Measurements from ENCODE around the gene OR5D13. TPM values are rescaled to one million over a fixed set of nuclear protein-coding genes. Genes with fewer than 3 reads are reported as not detected.

Gene OR5D13, protein sequence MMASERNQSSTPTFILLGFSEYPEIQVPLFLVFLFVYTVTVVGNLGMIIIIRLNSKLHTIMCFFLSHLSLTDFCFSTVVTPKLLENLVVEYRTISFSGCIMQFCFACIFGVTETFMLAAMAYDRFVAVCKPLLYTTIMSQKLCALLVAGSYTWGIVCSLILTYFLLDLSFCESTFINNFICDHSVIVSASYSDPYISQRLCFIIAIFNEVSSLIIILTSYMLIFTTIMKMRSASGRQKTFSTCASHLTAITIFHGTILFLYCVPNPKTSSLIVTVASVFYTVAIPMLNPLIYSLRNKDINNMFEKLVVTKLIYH
- polyA plus RNA-seq, result not detected

DNA sequence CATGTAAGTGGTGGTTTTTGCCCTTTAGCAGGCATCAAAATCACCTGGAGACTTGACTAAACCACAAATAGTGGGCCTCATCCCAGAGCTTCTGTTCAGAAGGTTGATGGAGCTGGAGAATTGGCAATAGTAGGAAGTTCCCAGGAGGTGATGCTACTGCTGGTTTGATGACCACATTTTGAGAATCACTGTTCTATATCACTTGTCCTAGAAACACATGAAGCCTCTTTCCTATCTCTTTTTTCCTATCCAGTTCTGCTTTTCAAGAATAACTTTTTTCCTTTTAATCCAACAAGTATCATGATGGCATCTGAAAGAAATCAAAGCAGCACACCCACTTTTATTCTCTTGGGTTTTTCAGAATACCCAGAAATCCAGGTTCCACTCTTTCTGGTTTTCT, at the start of gene OR5D13:
TSS of gene OR5D13 (plus strand) at position 301 of the 400 bp plus-strand sequence. CDS start at position 301, 0 bp downstream.
- H3K4me1 Mint-ChIP-seq, result no peaks in the 10 kb centered on the region
- H3K4me3 Mint-ChIP-seq, result no peak within 1 kb of the TSS
- peaks cover 12 to 54% (median 36%) of the 10 kb centered on the region in 6 donors for H3K9me3 Mint-ChIP-seq

DNA sequence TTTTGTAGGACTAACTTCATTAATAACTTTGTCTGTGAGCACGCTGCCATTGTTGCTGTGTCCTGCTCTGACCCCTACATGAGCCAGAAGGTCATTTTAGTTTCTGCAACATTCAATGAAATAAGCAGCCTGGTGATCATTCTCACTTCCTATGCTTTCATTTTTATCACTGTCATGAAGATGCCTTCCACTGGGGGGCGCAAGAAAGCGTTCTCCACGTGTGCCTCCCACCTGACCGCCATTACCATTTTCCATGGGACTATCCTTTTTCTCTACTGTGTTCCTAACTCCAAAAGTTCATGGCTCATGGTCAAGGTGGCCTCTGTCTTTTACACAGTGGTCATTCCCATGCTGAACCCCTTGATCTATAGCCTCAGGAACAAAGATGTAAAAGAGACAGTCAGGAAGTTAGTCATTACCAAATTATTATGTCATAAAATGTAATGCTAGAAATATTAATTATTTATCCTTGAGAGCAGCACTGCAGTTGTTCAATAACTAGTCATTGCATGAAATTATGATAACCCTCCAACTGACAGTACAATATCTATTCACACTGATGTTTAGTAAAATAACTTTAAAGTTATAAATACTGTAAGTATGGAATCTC, 46.4 kb upstream of the OR5D13 start:
- H3K4me1 Mint-ChIP-seq, result no peaks in the 10 kb centered on the region
- no peaks in the 10 kb centered on the region for H3K36me3 Mint-ChIP-seq
- H3K27ac Mint-ChIP-seq, result no peak overlapping the region
- H3K9me3 Mint-ChIP-seq, result peaks cover 2 to 61% (median 22%) of the 10 kb centered on the region in 6 donors
- H3K4me3 Mint-ChIP-seq, result no peak overlapping the region
- H3K27me3 Mint-ChIP-seq (ENCODE audit: low read depth in 3 of 3), result peaks cover 0 to 4% (median 0%) of the 10 kb centered on the region in 3 donors
- DNase-seq, result no peak

More for the DNA sequence above, at the start of gene OR5D13:
- no peaks in the 10 kb centered on the region for H3K36me3 Mint-ChIP-seq
- no peak for DNase-seq
- H3K27me3 Mint-ChIP-seq (ENCODE audit: low read depth in 3 of 3), result peaks cover 0 to 4% (median 1%) of the 10 kb centered on the region in 3 donors
- no peak within 1 kb of the TSS for H3K27ac Mint-ChIP-seq

DNA sequence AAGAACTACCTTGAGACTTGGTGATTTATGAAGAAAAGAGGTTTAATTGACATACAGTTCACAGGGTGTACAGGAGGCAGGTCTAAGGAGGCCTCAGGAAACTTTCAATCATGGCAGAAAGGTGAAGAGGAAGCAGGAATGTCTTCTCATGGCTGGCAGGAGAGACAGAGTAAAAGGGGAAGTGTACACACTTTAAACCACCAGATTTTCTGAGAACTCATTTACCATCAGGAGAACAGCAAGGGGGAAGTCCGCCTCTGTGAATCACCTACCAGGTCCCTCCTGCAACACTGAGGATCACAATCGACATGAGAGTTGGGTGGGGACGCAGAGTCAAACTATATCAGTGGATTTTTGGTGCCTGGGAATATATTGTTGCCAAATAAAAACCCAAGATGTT, 40.3 kb upstream of the OR5D13 start:
- DNase-seq, result no peak
- H3K36me3 Mint-ChIP-seq, result peaks cover 0 to 4% (median 0%) of the 10 kb centered on the region in 3 donors
- H3K4me1 Mint-ChIP-seq, result no peaks in the 10 kb centered on the region
- no peaks in the 10 kb centered on the region for H3K27me3 Mint-ChIP-seq (ENCODE audit: low read depth in 3 of 3)
- H3K9me3 Mint-ChIP-seq, result peaks cover 4 to 64% (median 37%) of the 10 kb centered on the region in 6 donors
- H3K27ac Mint-ChIP-seq, result no peak overlapping the region
- no peak overlapping the region for H3K4me3 Mint-ChIP-seq

DNA sequence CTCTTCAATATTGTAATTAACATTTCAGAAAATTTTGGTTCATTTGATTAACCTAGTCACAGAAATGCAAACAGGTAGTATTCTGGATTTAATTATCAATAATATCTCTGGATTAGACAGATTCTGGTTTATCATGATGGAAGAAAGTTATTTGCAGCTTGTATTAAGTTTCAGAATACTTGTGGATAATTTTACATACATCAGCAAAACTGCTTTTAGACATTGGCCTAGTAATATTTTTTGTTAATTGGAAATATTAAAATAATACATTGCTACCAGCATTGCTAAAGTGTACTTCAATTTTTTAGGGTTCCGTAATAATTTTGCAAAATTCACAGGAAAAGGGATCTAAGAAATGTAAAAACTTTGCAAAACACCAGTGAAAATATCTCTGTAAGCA, 18.4 kb downstream of the OR5D13 start:
- H3K4me1 Mint-ChIP-seq, result no peaks in the 10 kb centered on the region
- H3K36me3 Mint-ChIP-seq, result peaks cover 0 to 5% (median 0%) of the 10 kb centered on the region in 3 donors
- DNase-seq, result no peak
- H3K27ac Mint-ChIP-seq, result no peak overlapping the region
- H3K4me3 Mint-ChIP-seq, result no peak overlapping the region
- peaks cover 0 to 3% (median 0%) of the 10 kb centered on the region in 3 donors for H3K27me3 Mint-ChIP-seq (ENCODE audit: low read depth in 3 of 3)
- peaks cover 8 to 46% (median 26%) of the 10 kb centered on the region in 6 donors for H3K9me3 Mint-ChIP-seq

DNA sequence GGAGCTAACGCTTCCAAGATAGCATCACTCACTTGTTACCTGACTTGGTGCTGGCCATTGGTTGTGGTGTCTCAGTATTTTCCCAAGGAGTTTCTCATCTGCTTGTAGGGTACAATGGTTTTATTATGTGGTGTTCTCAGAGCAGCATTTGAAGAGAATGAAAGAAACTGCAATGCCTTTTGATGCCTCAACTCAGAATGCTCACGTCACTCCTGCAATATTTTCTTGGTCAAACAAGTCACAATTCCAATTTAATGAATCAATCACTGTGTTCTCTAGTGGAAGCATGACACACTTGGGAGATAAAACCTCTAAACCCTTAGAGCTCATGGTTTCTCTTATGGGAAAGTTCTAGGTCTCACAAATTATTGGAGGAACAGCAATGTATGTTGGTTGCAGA, 20.1 kb downstream of the OR5D13 start:
- DNase-seq, result no peak
- peaks cover 4 to 37% (median 21%) of the 10 kb centered on the region in 6 donors for H3K9me3 Mint-ChIP-seq
- no peak overlapping the region for H3K4me3 Mint-ChIP-seq
- H3K36me3 Mint-ChIP-seq, result peaks cover 0 to 5% (median 0%) of the 10 kb centered on the region in 3 donors
- H3K4me1 Mint-ChIP-seq, result no peaks in the 10 kb centered on the region
- H3K27ac Mint-ChIP-seq, result no peak overlapping the region
- peaks cover 0 to 3% (median 0%) of the 10 kb centered on the region in 3 donors for H3K27me3 Mint-ChIP-seq (ENCODE audit: low read depth in 3 of 3)

DNA sequence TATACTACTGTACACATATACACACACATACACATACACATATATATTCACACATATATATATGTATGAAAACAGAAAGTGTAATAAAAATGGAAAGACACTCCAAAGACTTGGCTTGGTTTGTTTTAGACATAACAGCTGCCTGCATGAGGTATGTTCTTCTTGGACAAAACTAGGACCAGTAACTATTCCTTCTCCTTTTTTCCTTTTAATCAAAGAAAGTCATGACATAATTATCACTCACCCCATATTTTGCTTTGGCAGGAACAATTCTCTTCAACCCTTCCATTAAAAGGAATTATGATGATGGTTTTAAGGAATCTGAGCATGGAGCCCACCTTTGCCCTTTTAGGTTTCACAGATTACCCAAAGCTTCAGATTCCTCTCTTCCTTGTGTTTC, 22.0 kb downstream of the OR5D13 start, which contains the start of gene OR5D14:
TSS of gene OR5D14 (plus strand) at position 301 of the 400 bp plus-strand sequence. CDS start at position 301, 0 bp downstream.
- Mint-ChIP-seq H3K36me3 (peaks cover 0 to 8% (median 0%) of the 10 kb centered on the region in 3 donors), H3K4me3 (no peak within 1 kb of the TSS), H3K27me3 (ENCODE audit: low read depth in 3 of 3) (peaks cover 0 to 3% (median 3%) of the 10 kb centered on the region in 3 donors)

DNA sequence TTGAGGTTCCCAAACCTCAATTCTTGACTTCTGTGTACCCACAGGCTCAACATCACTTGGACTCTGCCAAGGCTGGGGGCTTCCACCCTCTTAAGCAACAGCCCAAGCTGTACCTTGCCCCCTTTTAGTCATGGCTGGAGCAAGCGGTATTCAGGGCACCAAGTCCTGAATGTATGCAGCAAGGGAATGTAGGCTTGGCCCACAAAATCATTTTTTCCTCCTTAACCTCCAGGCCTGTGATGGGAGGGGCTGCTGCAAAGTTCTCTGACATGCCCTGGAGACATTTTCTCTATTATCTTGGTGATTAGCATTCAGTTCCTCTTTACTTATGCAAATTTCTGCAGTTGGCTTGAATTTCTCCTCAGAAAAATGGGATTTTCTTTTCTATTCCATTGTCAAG, 33.0 kb downstream of the OR5D13 start:
- no peak overlapping the region for H3K4me3 Mint-ChIP-seq
- H3K27me3 Mint-ChIP-seq (ENCODE audit: low read depth in 3 of 3), result peaks cover 0 to 2% (median 2%) of the 10 kb centered on the region in 3 donors
- peaks cover 26 to 64% (median 45%) of the 10 kb centered on the region in 6 donors for H3K9me3 Mint-ChIP-seq
- no peaks in the 10 kb centered on the region for H3K4me1 Mint-ChIP-seq
- no peak overlapping the region for H3K27ac Mint-ChIP-seq
- no peak for DNase-seq
- peaks cover 0 to 8% (median 0%) of the 10 kb centered on the region in 3 donors for H3K36me3 Mint-ChIP-seq

More for the DNA sequence above, 22.0 kb downstream of the OR5D13 start, which contains the start of gene OR5D14:
- Mint-ChIP-seq H3K4me1 (no peaks in the 10 kb centered on the region), H3K27ac (no peak within 1 kb of the TSS), H3K9me3 (peaks cover 4 to 49% (median 31%) of the 10 kb centered on the region in 6 donors)
- no peak for DNase-seq

DNA sequence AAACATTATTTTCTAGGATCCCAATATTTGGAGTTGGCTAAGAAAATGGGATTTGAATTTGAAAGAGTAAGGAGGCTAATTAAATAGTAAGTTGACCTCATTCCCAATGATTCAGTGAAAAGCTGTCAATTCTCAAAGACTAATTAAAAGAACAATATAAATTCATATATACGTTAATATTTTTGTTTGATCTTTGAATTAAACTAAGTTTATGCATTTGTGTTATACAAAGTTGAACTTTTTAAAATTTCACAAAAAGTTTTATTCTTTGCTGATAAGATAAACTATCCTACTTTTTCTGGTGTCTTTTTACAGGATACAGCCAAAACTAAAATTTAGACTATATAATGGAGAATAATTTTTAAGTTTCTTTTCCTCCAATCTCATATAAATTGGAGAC, 37.8 kb downstream of the OR5D13 start, which contains the start of gene OR5L1:
TSS of gene OR5L1 (plus strand) at position 301 of the 400 bp plus-strand sequence. CDS start 100 bp downstream, outside the sequence.
- Mint-ChIP-seq H3K4me3 (no peak within 1 kb of the TSS), H3K9me3 (peaks cover 22 to 62% (median 40%) of the 10 kb centered on the region in 6 donors), H3K27me3 (ENCODE audit: low read depth in 3 of 3) (no peaks in the 10 kb centered on the region), H3K36me3 (peaks cover 0 to 4% (median 0%) of the 10 kb centered on the region in 3 donors), H3K27ac (no peak within 1 kb of the TSS), H3K4me1 (no peaks in the 10 kb centered on the region)
- no peak for DNase-seq

DNA sequence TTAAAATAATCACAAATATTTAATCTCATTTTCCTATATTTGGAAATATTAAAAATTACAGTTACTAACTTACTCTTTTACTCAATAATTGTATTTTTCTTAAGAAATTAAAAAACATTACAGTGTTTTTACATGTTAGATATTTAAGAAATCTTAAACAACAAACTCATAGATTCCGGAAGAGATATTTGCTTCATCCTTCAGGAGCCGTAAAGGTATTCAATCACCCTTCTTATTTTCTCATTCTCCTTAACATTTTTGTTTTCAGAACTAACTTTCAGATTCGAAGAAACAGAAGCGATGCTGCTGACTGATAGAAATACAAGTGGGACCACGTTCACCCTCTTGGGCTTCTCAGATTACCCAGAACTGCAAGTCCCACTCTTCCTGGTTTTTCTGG, 46.1 kb downstream of the OR5D13 start, which contains the start of gene OR5D18:
TSS of gene OR5D18 (plus strand) at position 301 of the 400 bp plus-strand sequence. CDS start at position 301, 0 bp downstream.
- no peaks in the 10 kb centered on the region for H3K36me3 Mint-ChIP-seq
- peaks cover 19 to 54% (median 35%) of the 10 kb centered on the region in 6 donors for H3K9me3 Mint-ChIP-seq
- peaks cover 0 to 2% (median 1%) of the 10 kb centered on the region in 3 donors for H3K27me3 Mint-ChIP-seq (ENCODE audit: low read depth in 3 of 3)
- H3K27ac Mint-ChIP-seq, result no peak within 1 kb of the TSS
- no peaks in the 10 kb centered on the region for H3K4me1 Mint-ChIP-seq
- no peak for DNase-seq
- H3K4me3 Mint-ChIP-seq, result no peak within 1 kb of the TSS

Other genes starting within 250 kb of the OR5D13 start
- gene OR4C15, start 219.0 kb upstream of the OR5D13 start, polyA plus RNA-seq, result not detected
- gene OR4C16, start 201.3 kb upstream of the OR5D13 start, polyA plus RNA-seq, result not detected
- not detected for gene OR4C11, start 165.8 kb upstream of the OR5D13 start, polyA plus RNA-seq
- gene OR4P4, start 138.3 kb upstream of the OR5D13 start, polyA plus RNA-seq, result not detected
- not detected for gene OR4S2, start 125.1 kb upstream of the OR5D13 start, polyA plus RNA-seq
- gene OR4C6, start 111.2 kb upstream of the OR5D13 start, polyA plus RNA-seq, result not detected
- not detected for gene OR5D14, start 22.1 kb downstream of the OR5D13 start, polyA plus RNA-seq
- not detected for gene OR5L1, start 37.9 kb downstream of the OR5D13 start, polyA plus RNA-seq
- gene OR5D18, start 46.2 kb downstream of the OR5D13 start, polyA plus RNA-seq, result not detected
- not detected for gene OR5L2, start 53.8 kb downstream of the OR5D13 start, polyA plus RNA-seq
- gene OR5D16, start 65.3 kb downstream of the OR5D13 start, polyA plus RNA-seq, result not detected
- not detected for gene TRIM51, start 109.9 kb downstream of the OR5D13 start, polyA plus RNA-seq
- gene OR5W2, start 141.1 kb downstream of the OR5D13 start, polyA plus RNA-seq, result not detected
- not detected for gene OR5I1, start 163.0 kb downstream of the OR5D13 start, polyA plus RNA-seq
- gene OR10AG1, start 196.5 kb downstream of the OR5D13 start, polyA plus RNA-seq, result not detected
- gene OR5F1, start 221.2 kb downstream of the OR5D13 start, polyA plus RNA-seq, result not detected

All from immature natural killer cell (primary cell).